GM23248 (cell line): Measurements from ENCODE around the gene RTRAF.

Source experiments
- EZH2 ChIP-seq: fragments of 200-600 bp; sonication (generic); IDR thresholded peaks from 2 replicates; pipeline ENCODE4 v1.6.1; 2018; ENCODE audit warnings: antibody characterized with exemption, mild to moderate bottlenecking; ENCODE audit not compliant: insufficient read depth, poor library complexity, severe bottlenecking
- EZH2phosphoT487 ChIP-seq: fragments of 200-600 bp; sonication (generic); IDR thresholded peaks from 2 replicates; pipeline ENCODE4 v1.6.1; 2018; ENCODE audit warnings: antibody characterized with exemption, moderate library complexity, mild to moderate bottlenecking, low read depth; ENCODE audit not compliant: insufficient read depth

GRCh38 chr14:52060080-52060479, 70.7 kb downstream of the RTRAF start:
- TF ChIP-seq EZH2phosphoT487 (no peak), EZH2 (no peak)
